GM12801 (cell line): ENCODE data around the gene TPX2.

Experiments used
- TF ChIP-seq, protein P1 (sequence below): IDR thresholded peaks from one replicate; pipeline ENCODE4 v1.5.1; 2011; ENCODE audit warnings: control low read depth; ENCODE audit not compliant: insufficient read length; ENCODE audit errors: extremely low read depth

TPX2 gene

DNA sequence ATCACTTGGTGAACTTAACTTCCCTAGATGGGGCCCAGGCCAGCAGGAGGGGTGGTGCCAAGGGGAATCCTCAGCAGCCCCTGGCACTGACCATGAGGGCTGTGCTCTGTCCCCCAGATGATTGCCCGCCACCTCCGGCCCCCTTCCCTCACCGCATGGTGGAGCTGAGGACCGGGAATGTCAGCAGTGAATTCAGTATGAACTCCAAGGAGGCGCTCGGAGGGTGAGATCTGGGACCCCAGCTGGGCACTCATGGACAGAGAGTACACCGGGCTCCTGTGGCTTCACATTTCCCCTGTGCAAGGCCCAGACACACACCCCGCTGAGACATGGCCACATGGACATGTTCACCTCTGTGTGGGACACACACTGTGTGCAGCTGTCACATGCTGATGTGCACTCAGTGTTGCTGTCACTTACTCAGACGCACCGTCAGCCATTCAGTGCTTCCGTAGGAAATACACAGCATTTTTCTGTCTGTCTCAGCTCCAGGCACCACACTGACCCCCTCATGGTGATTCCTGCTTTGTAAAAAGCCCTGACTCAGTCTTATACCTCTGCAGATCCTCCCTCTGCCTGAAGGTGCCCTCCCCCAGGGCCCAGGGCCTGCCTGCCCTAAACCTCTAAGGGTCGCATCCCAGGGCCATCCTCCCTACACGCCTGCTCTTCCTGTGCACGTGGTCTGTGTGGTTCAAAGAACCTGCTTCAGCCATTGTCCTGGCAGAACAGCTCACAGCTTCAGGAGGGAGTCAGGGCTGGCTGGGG, 84.5 kb downstream of the TPX2 start:
- TF ChIP-seq, protein P1, sequence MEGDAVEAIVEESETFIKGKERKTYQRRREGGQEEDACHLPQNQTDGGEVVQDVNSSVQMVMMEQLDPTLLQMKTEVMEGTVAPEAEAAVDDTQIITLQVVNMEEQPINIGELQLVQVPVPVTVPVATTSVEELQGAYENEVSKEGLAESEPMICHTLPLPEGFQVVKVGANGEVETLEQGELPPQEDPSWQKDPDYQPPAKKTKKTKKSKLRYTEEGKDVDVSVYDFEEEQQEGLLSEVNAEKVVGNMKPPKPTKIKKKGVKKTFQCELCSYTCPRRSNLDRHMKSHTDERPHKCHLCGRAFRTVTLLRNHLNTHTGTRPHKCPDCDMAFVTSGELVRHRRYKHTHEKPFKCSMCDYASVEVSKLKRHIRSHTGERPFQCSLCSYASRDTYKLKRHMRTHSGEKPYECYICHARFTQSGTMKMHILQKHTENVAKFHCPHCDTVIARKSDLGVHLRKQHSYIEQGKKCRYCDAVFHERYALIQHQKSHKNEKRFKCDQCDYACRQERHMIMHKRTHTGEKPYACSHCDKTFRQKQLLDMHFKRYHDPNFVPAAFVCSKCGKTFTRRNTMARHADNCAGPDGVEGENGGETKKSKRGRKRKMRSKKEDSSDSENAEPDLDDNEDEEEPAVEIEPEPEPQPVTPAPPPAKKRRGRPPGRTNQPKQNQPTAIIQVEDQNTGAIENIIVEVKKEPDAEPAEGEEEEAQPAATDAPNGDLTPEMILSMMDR, result no peak

DNA sequence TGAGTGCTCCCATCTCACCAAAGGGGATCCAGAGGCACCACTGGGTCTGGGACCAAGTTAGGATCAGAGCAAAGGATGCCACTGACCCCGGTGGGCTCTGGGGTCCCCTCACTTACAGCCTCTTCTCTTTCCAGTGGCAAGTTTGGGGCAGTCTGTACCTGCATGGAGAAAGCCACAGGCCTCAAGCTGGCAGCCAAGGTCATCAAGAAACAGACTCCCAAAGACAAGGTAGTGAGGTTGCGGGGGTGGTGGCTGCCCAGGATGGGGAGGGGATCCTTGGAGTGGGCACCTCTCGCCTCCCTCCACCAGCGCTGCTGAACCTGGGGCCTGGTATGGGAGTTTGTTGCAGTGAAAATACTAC, 85.0 kb downstream of the TPX2 start:
- TF ChIP-seq, protein P1, result no peak

DNA sequence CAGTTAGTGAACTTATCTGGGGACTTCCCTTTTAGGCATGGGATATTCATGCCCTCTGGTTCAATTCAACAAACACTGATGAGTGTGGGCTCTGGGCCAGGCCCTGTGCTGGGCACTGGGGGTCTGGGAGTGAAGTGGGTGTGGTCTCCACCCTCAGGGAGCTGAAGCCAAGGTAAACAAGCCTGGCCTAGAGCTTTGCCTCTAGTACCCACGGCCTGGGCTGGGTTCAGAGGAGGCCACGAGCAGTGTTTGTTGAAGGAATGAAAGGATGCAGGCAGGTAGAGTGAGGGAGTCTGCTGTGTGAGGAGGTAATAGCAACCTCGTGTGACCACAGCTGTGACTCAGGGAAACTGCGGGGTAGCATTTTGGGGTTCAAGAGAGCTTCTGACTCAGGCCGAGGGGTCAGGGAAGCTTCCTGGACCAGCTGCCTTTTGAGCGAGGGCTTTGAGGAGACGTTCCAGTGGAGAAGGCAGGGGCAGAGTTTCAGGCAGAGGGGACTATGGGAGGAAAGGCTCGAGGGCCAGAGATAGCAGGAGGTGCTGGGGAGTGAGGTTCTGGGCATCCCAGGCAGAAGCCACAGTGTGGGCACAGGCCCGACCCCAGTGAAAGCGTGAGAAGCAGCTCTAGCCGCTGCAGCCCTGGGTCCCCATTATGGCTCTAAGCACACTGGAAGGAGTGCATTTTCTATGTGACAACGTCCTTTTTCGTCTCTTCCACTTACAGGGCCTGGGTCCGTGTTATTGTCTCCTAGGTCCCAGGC, 85.6 kb downstream of the TPX2 start:
- TF ChIP-seq, protein P1, result no peak

DNA sequence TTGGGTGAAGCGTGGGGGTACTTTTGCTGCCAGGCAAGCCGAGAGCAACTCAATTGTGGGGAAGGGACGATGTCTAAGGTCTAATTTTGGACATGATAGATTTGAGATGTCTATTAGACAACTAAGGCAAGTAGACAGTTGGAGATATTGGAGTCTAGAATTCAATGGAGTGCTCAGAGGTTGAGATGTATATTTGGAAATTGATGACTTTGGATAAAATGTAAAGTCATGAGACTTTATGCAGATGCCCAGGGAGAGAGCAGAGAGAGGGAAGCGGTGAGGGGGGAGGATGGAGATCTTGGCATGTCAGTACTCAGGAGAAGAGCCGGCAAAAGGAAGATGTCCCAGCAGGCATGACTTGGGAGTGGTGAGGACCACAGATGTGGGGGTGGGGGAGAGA, 87.0 kb downstream of the TPX2 start:
- TF ChIP-seq, protein P1, result no peak

DNA sequence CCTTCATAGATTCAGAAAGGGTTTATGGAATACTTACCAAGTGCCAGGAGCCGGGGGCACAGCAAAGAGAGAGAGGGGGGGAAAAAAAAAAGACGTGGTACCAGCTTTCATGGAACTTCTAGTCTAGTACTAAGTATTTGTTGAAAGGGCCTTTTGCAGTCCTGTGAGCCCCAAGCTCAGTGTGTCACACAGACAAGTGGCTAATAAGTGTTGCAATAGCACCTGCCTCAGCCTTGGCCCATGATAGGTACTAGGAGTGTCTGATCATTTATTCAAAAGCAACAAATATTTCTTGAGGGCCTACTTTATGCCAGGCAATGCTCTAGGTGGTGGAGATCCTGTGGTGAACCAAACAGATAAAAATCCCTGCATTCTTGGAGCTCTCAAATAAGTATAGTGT, 88.0 kb downstream of the TPX2 start:
- TF ChIP-seq, protein P1, result no peak

DNA sequence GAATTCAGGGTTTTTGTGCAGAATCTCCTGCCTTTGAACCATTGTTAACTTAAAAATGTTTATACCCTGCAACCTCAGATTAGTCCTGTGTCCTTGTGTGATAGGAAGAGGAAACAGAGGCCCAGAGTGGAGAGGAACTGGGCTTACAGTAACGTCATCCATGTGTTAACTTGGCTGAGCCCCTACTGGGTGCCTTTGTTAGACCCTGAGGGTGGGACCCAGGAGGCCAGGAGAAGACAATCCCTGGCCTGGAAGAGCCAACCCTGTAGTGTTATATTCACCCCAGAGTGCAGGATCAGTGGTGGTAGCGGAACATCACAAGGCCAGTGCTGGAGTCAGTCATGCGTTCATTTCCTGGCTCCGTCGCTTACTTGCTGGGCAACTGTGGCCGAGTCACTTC, 90.6 kb downstream of the TPX2 start:
- TF ChIP-seq, protein P1, result no peak

DNA sequence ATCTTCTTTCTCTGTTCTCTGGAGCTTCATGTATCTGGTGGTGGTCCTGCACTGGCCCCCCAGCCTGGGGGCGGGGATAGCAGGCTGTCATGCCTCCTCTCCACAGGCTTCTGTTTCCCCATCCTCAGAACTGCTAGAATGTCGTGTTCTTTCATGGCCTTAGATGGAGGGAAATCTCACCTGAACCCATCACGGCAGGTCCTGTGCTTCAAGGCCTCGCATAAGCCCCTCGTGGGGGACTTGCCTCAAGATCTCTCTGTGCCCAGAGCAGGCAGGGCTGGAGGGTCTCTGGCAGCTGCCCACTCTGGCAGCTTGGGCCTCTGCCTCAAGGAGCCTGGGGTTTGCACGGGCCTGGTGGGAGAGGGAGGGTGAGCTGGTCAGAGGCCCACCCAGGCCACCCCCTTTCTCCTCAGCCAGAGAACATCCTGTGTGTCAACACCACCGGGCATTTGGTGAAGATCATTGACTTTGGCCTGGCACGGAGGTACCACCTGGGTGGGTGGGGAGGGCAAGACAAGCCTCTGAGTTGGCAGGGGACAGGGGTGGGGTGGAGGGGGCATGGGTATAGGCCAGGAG, 91.4 kb downstream of the TPX2 start:
- TF ChIP-seq, protein P1, result no peak
